Cerebellar cortex (tissue), 1 donor: Measurements from ENCODE around the gene GJB5.
"Not testable (repeated sequence)": the region's sequence is repeated elsewhere in the genome, so short reads cannot be mapped to it uniquely, and the experiment has no call there.

ENCODE experiments used
- DNase-seq: peaks from one replicate; pipeline ENCODE4 v3.0.0-alpha.2; 2015; ENCODE audit warnings: low spot score

GJB5 gene

DNA sequence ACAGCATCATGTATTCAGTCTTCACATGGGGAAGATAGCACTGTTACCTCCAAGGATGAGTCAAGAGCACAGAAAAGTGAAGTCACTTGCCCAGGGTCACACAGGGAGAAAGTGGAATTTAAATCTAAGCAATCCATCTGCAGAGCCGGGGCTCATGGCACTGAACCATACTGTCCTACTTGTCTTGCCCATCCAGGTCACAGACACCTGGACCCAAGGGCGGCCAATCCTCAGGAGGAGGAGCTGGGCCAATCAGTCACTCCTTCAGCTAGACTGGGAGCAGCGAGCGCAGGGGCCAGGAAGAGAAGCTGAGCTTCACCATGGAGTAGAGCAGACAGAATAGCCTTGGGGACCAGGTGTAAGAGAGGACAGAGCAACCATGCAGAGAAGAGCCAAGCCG is 9.2 kb upstream of the GJB5 start:
- no peak for DNase-seq

GRCh38 chr1:34746101-34746500 is 8.7 kb upstream of the GJB5 start:
- DNase-seq = no peak

- no peak for DNase-seq
Observed at GRCh38 chr1:34746785-34747637, 7.8 kb upstream of the GJB5 start.

- DNase-seq = no peak
Observed at GRCh38 chr1:34747638-34747941, 7.3 kb upstream of the GJB5 start.

- no peak for DNase-seq
Observed at GRCh38 chr1:34749992-34750391, 4.9 kb upstream of the GJB5 start.

- DNase-seq = no peak
Observed at GRCh38 chr1:34750610-34751009, 4.2 kb upstream of the GJB5 start.

DNA sequence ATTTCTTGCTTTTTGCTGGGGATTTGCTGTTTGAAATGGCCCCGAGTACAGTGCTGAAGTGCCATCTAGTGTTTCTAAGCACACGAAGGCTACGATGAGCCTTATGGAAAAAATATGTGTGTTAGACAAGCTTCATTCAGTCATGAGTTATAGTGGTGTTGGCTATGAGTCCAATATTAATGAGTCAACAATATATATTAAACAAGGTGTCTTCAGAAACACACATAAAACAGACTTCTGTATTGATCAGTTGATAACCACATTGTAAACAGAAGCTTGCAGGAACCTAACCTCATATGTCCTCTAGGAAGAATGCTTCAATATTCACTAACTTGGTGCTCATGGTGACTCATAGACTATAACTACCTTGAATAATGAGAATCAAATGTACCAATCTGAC is 1.7 kb upstream of the GJB5 start:
- DNase-seq = no peak

DNA sequence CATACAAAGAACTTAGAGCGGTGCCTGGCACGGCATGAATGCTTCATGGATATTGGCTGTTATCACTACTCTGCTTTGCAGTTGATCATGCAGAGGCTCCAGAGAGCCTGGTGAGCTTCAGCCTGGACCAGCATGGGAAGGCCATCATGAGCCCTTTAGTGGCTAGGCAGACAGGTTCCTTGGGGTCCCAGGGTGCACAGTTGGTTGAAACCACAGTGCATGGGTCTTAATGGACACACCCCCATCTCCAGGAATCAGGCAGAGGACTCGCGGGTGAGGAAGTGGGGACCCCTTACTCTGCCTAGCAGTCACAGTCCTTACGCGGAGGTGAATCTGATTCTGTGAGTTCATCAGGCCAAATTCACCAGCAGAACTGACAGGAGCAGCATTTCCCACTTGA is 1.1 kb downstream of the GJB5 start:
- no peak for DNase-seq

DNA sequence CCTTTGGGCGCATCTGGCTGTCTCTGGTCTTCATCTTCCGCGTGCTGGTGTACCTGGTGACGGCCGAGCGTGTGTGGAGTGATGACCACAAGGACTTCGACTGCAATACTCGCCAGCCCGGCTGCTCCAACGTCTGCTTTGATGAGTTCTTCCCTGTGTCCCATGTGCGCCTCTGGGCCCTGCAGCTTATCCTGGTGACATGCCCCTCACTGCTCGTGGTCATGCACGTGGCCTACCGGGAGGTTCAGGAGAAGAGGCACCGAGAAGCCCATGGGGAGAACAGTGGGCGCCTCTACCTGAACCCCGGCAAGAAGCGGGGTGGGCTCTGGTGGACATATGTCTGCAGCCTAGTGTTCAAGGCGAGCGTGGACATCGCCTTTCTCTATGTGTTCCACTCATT is 2.5 kb downstream of the GJB5 start:
- DNase-seq = no peak

GRCh38 chr1:34758751-34759150 is 3.9 kb downstream of the GJB5 start:
- DNase-seq = no peak

DNA sequence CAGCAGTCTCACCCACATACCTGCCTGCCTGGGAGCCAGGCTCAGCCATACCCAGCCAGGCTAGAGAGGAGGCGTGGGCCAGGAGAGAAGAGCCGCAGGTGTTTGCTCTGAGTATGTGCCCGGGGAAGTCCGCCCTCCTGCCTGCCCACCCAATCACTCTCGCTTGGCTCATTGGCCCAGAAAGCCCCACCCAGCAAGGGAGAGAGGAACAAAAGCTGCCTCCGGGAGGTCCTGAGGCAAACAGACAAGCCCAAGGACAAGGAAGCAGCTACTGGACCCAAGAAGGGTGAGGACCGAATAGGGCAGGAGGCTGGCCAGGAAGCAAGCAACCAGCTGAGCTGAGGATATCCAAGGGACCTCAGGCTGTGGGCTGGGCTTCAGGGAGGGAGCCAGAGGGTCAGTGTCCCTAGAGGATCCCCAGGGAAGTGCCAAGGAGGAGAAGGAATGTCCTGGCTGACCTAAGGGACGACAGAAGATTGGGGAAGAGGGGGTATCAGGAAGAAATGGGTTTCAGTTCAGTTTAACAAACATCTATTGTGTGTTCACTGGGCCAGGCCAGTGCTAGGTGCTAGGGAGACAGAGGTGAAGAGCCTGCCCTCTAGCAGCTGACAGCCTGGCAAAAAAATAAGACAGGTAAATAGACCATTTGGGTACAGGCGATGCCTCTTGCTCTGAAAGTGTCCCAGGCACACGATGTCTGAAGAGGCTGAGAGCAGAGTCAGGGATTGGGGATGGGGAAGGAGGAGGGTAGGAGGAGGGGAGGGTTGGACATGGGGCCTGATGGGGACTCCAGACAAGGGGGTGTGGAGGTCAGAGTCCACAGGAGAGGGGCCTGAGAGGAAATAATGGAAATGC is 4.9 kb downstream of the GJB5 start, which contains the start of gene GJB4:
Gene GJB4, plus strand, starts transcription at position 238 of the 855 bp plus-strand sequence. CDS start 1,515 bp downstream, outside the sequence.
- no peak for DNase-seq

- no peak for DNase-seq
Observed at GRCh38 chr1:34761176-34761761, 6.4 kb downstream of the GJB5 start.

- no peak for DNase-seq
Observed at GRCh38 chr1:34761776-34762307, 7.0 kb downstream of the GJB5 start.

- DNase-seq = no peak
Observed at GRCh38 chr1:34762474-34763141, 7.8 kb downstream of the GJB5 start.

DNA sequence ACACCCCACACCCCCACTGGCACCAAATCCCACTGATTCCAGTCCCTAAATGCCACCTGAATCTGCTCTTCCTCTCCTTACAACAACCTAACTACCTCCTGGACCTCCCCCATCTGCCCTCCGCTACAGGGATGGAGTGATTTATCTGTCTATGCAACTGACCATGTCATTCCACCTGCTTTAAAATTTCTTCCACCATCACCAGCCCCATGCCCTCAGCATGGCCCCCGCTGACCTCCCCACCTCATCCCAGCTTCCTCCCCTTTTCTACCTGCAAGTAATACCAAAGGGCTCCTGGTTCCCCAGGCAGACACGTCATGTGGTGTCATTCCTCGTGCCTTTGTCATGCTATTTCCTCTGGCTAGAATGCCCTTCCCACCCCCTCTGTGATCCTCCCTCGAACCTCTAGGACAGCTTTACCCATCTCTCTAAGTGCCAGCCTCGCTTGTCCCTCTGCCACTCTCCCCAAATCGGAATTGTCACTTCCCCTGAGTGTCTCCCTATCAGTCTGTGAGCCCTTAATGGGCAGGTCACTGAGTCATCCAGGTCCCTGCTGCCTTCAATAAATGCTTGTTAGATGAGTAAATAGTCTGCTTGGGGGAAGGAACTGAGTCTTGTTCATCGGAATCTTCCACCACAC is 8.4 kb downstream of the GJB5 start:
- DNase-seq = no peak

DNA sequence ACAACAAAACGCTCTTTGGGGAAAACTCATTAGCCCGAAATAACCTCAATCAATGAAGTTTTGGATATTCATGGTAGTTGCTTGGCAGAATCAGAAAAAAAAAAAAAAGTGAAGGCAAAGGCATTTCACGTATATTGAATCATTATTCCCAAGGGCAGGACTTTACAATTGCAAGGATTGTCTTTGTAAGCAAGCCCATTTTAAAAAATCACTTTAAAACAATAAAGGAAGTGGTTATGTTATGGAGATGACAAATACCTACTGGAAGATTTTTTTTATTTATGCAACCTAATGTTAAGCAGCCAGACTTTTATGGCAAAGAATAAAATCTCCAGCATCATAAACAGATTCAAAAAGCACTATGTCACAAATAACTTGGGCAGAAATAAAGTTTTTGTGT is 14.0 kb downstream of the GJB5 start:
- no peak for DNase-seq

- no peak for DNase-seq
Observed at GRCh38 chr1:34770891-34771504, 16.2 kb downstream of the GJB5 start.

DNA sequence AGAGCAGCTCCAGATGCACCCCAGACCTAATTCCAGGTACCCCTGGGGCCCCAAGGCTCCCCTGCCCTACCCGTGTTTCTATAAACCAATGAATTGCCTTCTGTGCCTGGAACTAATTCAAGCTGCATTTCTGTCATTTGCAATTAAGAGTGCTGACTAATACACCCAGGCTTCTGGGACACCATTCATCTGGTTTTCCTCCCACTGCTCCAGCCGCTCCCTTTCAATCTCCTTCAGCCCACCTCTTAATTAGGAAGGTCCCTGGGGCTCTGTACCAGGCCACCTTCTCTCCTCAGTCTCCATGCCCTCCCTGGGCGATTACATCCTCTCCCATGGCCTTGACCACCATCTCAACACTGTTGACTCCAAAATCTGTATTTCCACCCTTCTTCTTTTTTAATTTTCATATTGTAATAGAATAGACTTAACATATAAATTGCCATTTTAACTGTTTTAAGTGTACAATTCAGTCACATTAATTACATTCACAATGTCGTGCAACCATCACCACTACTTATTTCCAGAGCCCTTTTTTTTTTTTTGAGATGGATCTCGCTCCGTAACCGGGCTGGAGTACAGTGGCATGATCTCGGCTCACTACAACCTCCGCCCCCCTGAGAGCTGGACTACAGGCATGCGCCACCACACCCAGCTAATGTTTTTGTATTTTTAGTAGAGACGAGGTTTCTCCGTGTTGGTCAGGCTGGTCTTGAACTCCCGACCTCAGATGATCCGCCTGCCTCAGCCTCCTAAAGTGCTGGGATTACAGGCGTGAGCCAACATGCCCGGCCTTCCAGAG is 16.9 kb downstream of the GJB5 start:
- no peak for DNase-seq

- not testable (repeated sequence) for DNase-seq
Observed at GRCh38 chr1:34773114-34773513, 18.3 kb downstream of the GJB5 start.

- peak; percentile 9 for DNase-seq
Observed at GRCh38 chr1:34774957-34775356, 20.1 kb downstream of the GJB5 start.
